Measurements from ENCODE around the gene PRR30. TPM values are rescaled to one million over a fixed set of nuclear protein-coding genes. Genes with fewer than 3 reads are reported as not detected.
"Not testable (repeated sequence)": the region's sequence is repeated elsewhere in the genome, so short reads cannot be mapped to it uniquely, and the experiment has no call there.

Gene PRR30
- not detected in 2 replicates for total RNA-seq (2012; rRNA removed)

DNA sequence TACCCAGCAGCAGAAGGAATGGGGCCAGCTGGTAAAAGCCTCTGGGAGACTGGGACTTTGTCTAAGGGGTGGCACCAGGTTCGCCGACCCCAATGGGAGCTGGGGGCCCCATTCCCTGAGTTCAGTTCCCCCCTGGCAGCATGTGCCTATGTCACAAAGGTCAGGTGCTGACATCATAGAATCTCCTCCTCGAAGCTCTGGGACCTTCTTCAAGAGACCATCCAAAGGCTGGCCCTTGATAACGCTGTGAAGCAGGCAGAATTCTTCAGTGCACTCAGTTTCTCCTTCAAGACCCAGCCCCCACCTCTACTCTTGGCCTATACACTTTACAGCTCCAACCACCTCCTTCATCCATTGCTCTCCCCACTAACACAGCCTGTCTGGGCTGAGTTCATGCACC lies at the start of gene PRR30:
PRR30 (minus strand) TSS at position 101 of the 400 bp plus-strand sequence. CDS start 1,081 bp downstream, outside the sequence.
- Histone ChIP-seq H3K4me1 (ENCODE audit: control insufficient read depth, insufficient read depth, low read length) (no peaks in the 10 kb centered on the region), H3K9me3 (replicated peaks; ENCODE audit: low read length) (peaks cover 5% of the 10 kb centered on the region), H3K4me2 (ENCODE audit: low read length) (no peak within 1 kb of the TSS)

DNA sequence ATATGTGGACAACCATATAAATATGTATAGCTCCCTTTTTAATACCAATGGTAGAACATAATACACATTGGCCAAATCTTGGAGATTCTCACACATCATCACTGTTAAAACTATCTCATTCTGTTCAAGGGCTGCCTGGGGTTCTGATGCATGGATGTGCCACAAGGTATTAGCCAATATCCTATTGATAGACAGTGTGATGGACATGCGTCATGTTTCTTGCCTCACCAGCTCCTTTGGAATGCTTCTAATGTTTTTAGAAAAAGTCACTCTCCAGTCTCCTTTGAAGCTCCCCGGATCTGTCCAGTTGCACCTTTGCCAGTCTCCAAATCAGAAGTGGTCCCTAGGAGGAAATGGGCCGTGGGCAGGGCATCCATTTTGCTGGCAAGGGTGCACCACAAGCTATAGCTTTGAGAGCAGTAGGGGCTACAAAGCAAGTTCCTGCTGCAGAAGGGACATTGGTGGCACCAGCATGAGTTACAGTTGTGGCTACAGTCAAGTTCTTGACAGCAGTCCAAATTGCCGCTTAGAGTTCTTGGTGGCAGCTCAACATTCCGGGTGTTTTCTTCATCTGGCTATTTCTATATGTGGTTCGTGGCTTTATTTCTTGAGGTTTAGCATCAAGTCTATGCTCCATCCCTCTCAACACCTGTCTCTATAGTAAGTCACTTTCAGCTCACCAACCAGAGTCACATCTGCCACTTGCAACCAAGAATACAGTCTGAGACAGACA lies 47.6 kb upstream of the PRR30 start:
- peaks cover 23% of the 10 kb centered on the region for H3K4me1 ChIP-seq (ENCODE audit: control insufficient read depth, insufficient read depth, low read length)
- H3K36me3 ChIP-seq (ENCODE audit: insufficient read depth, low read length): no peaks in the 10 kb centered on the region
- H3K9ac ChIP-seq (ENCODE audit: low read depth, low read length): no peak overlapping the region
- H3K9me3 ChIP-seq (replicated peaks; ENCODE audit: low read length): no peaks in the 10 kb centered on the region
- H3K4me3 ChIP-seq (ENCODE audit: low read length): no peak overlapping the region
- no peaks in the 10 kb centered on the region for H3K27me3 ChIP-seq (ENCODE audit: control insufficient read depth, insufficient read depth, low read length)
- H3K4me2 ChIP-seq (ENCODE audit: low read length): no peak overlapping the region

More for the DNA sequence above, at the start of gene PRR30:
- Histone ChIP-seq H3K4me3 (ENCODE audit: low read length) (no peak within 1 kb of the TSS), H3K36me3 (ENCODE audit: insufficient read depth, low read length) (no peaks in the 10 kb centered on the region), H3K9ac (ENCODE audit: low read depth, low read length) (no peak within 1 kb of the TSS), H3K27me3 (ENCODE audit: control insufficient read depth, insufficient read depth, low read length) (peaks cover 34% of the 10 kb centered on the region)

DNA sequence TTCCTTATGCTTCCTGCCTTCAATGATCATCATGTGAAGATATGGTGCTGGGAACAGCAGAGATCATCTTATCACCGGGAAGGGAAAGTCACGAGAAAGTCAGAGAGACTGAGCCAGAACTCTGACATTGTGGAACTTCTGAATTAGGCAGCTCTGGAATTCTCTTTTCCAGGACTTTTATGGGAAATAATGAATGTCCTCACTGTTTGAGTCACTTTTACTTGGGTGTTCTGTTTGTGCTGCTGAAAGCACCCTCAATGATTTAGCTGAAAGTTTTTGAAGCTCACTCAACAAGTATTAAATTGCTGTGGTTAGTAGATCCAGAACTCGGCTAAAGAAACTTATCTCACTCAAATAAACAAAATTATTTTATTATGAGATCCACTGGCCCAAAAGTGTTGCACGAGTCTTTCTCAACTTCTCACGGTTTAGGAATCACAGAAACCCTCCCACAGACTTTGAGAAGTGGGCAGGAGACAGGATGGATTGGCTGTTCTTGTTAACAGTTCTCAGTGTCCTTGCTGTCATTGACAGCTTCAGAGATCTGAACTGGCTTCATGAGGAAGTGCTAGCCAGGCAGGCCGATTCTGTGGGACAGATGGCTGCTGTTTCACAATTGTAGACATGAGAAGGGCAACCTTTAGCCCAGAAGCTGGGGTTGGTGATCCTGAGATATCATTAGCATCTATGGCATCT lies 46.3 kb upstream of the PRR30 start:
- Histone ChIP-seq H3K27me3 (ENCODE audit: control insufficient read depth, insufficient read depth, low read length) (no peaks in the 10 kb centered on the region), H3K4me3 (ENCODE audit: low read length) (peak overlapping the region; percentile 0), H3K4me2 (ENCODE audit: low read length) (peak overlapping the region; percentile 18), H3K9ac (ENCODE audit: low read depth, low read length) (no peak overlapping the region), H3K36me3 (ENCODE audit: insufficient read depth, low read length) (no peaks in the 10 kb centered on the region), H3K9me3 (replicated peaks; ENCODE audit: low read length) (no peaks in the 10 kb centered on the region), H3K4me1 (ENCODE audit: control insufficient read depth, insufficient read depth, low read length) (peaks cover 31% of the 10 kb centered on the region)

DNA sequence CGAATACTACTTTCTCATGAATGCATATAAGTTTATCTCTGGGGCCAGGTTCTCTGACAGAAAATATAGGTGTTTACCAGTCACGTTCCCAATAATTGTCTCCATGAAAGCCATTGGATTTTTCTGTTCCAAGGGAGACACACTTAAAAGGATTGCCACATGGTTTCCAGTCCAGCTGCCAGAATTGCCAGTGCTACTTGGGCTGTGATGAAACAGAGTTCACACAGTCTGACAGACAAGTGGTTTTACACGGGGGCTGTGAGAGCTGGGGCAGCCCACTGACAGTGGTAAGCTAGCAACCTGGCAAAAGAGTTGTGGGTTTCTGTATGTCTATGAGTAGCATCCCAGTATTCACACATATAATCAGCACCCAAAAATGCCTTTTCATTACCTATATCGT lies 44.9 kb upstream of the PRR30 start:
- Histone ChIP-seq H3K9ac (ENCODE audit: low read depth, low read length) (no peak overlapping the region), H3K9me3 (replicated peaks; ENCODE audit: low read length) (no peaks in the 10 kb centered on the region), H3K27me3 (ENCODE audit: control insufficient read depth, insufficient read depth, low read length) (no peaks in the 10 kb centered on the region), H3K4me2 (ENCODE audit: low read length) (no peak overlapping the region), H3K36me3 (ENCODE audit: insufficient read depth, low read length) (no peaks in the 10 kb centered on the region), H3K4me1 (ENCODE audit: control insufficient read depth, insufficient read depth, low read length) (peaks cover 39% of the 10 kb centered on the region), H3K4me3 (ENCODE audit: low read length) (no peak overlapping the region)

DNA sequence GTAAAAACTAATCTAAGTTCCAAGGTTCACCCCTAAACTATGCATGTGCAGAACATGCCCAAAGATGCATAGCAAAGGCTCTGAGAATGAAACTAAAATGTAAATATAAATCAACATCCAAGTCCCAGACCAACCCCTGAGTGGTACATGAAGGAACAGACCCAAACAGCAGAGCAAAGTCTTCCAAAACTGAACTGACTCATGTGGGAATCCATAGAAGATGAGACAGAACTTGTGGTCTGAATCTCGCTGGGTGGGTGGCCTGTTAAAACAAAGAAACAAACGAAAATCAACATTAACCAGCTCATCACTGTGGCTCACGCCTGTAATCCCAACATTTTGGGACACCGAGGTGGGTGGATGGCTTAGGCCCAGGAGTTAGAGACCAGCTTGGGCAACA lies 43.1 kb upstream of the PRR30 start:
- peaks cover 6% of the 10 kb centered on the region for H3K27me3 ChIP-seq (ENCODE audit: control insufficient read depth, insufficient read depth, low read length)
- H3K4me2 ChIP-seq (ENCODE audit: low read length): no peak overlapping the region
- no peak overlapping the region for H3K9ac ChIP-seq (ENCODE audit: low read depth, low read length)
- no peaks in the 10 kb centered on the region for H3K9me3 ChIP-seq (replicated peaks; ENCODE audit: low read length)
- H3K4me3 ChIP-seq (ENCODE audit: low read length): no peak overlapping the region
- H3K4me1 ChIP-seq (ENCODE audit: control insufficient read depth, insufficient read depth, low read length): peaks cover 39% of the 10 kb centered on the region
- H3K36me3 ChIP-seq (ENCODE audit: insufficient read depth, low read length): no peaks in the 10 kb centered on the region

DNA sequence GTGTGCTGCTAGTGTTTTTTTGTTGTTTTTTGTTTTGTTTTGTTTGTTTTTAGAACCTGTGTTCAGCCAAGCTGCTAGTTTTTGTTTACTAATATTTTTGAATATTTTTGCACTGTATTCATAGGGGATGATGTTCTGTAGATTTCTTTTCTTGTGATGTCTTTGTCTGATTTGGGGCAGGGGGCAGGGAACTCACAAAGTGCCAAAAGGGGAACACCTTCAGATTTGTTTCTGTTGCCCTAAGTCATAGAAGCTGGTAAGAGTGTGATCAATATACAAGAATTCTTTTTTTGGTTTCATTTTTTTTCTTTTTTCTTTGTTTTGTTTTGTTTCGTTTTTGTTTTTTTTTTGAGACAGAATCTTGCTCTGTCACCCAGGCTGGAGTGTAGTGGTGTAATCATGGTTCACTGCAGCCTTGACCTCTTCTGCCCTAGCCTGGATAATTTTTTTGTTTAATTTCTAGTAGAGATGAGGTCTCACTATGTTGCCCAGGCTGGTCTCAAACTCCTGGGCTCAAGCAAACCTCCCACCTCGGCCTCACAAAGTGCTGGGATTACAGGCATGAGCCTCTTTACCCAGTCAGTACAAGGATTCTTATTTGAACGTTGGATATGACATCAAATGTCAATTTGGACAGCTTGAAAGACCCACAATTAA lies 40.3 kb upstream of the PRR30 start:
- Histone ChIP-seq H3K9me3 (replicated peaks; ENCODE audit: low read length) (no peaks in the 10 kb centered on the region), H3K4me2 (ENCODE audit: low read length) (no peak overlapping the region), H3K27me3 (ENCODE audit: control insufficient read depth, insufficient read depth, low read length) (peaks cover 26% of the 10 kb centered on the region), H3K36me3 (ENCODE audit: insufficient read depth, low read length) (no peaks in the 10 kb centered on the region), H3K4me3 (ENCODE audit: low read length) (no peak overlapping the region), H3K4me1 (ENCODE audit: control insufficient read depth, insufficient read depth, low read length) (peaks cover 25% of the 10 kb centered on the region), H3K9ac (ENCODE audit: low read depth, low read length) (no peak overlapping the region)

DNA sequence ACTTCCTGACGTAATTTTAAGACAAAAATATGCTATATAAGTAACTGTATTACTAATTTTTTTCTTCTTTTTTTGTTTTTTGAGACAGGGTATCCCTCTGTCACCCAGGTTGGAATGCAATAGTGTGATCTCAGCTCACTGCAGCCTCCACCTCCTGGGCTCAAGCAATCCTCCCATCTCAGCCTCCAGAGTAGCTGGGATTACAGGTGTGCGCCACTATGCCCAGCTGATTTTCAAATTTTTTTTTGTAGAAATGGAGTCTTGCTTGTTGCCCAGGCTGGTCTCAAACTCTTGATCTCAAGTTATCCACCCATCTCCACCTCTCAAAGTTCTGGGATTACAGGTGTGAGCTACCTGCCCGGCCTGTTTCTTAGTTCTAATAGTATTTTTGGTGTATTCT lies 39.3 kb upstream of the PRR30 start:
- Histone ChIP-seq H3K4me1 (ENCODE audit: control insufficient read depth, insufficient read depth, low read length) (peaks cover 25% of the 10 kb centered on the region), H3K9me3 (replicated peaks; ENCODE audit: low read length) (no peaks in the 10 kb centered on the region), H3K4me2 (ENCODE audit: low read length) (no peak overlapping the region), H3K9ac (ENCODE audit: low read depth, low read length) (no peak overlapping the region), H3K36me3 (ENCODE audit: insufficient read depth, low read length) (no peaks in the 10 kb centered on the region), H3K4me3 (ENCODE audit: low read length) (no peak overlapping the region), H3K27me3 (ENCODE audit: control insufficient read depth, insufficient read depth, low read length) (peaks cover 36% of the 10 kb centered on the region)

DNA sequence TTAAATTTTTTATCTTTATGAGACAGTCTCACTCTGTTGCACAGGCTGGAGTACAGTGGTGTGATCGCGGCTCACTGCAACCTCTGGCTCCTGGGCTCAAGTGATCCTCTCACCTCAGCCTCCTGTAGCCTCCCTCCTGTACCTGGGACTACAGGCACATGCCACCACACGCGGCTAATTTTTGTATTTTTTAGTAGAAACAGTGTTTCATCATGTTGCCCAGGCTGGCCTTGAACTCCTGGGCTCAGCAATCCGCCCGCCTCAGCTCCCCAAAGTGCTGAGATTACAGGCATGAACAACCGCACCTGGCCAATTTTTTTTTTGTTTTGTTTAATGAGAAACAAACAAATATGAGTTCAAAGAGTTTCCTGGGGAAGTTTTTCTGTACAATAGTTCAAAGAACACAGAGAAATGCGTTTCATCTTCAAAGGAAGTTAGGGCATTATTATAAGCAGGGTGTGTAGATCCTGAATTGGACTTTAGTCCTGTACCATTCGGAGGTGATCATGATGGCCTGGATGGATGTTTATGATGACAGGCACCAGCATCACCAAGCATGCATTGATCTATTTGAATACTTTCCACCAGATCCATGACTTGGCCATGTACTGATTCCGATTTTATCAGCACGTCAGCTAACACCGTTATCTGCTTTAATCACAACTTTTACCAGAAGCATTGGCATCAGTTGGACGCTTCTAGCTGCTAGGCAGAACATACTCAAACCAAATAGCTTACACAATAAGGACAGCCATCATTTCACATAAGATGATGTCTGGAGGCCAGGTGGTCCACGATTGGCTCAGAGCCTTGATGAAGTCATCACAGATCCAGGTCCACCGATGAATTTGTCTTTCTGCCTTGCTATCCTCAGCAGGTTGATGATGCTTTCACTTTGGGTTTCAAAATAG lies 38.5 kb upstream of the PRR30 start:
- Histone ChIP-seq H3K27me3 (ENCODE audit: control insufficient read depth, insufficient read depth, low read length) (peaks cover 44% of the 10 kb centered on the region), H3K4me2 (ENCODE audit: low read length) (no peak overlapping the region), H3K36me3 (ENCODE audit: insufficient read depth, low read length) (no peaks in the 10 kb centered on the region), H3K4me1 (ENCODE audit: control insufficient read depth, insufficient read depth, low read length) (peaks cover 25% of the 10 kb centered on the region), H3K4me3 (ENCODE audit: low read length) (no peak overlapping the region), H3K9ac (ENCODE audit: low read depth, low read length) (no peak overlapping the region), H3K9me3 (replicated peaks; ENCODE audit: low read length) (no peaks in the 10 kb centered on the region)

DNA sequence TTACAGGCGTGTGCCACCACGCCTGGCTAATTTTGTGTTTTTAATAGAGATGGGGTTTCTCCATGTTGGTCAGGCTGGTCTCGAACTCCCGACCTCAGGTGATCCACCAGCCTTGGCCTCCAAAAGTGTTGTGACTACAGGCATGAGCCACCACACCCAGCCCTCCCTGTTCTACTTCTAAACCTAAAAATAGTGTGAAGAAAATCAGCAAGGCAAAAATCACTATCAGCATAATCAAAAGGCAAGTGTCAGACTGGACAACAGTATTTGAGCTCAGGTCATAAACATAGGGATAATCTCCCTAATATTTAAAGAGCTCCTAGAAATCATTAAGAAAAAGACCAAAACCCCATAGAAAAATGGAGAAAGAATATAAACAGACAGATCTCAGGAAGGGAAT lies 36.6 kb upstream of the PRR30 start:
- H3K4me3 ChIP-seq (ENCODE audit: low read length); H3K36me3 ChIP-seq (ENCODE audit: insufficient read depth, low read length); H3K9me3 ChIP-seq (replicated peaks; ENCODE audit: low read length); H3K9ac ChIP-seq (ENCODE audit: low read depth, low read length); H3K4me2 ChIP-seq (ENCODE audit: low read length): not testable (repeated sequence)
- Histone ChIP-seq H3K27me3 (ENCODE audit: control insufficient read depth, insufficient read depth, low read length) (peaks cover 57% of the 10 kb centered on the region), H3K4me1 (ENCODE audit: control insufficient read depth, insufficient read depth, low read length) (peaks cover 11% of the 10 kb centered on the region)

DNA sequence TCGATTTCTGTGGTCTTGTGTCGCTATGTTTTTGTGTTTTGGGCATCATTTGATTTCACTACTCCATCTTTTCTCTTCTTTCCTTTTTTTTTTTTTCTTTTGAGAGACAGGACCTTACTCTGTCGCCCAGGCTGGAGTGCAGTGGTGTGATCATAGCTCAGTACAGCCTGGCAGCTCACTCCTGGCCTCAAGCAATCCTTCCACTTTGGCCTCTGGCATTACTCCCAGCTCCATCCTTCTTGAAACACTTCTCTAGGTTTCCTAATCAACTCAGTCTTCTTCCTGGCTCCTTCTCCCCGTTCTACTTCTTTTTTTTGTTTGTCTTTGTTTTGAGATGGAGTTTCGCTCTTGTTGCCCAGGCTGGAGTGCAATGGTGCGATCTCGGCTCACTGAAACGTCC lies 36.1 kb upstream of the PRR30 start:
- H3K4me1 ChIP-seq (ENCODE audit: control insufficient read depth, insufficient read depth, low read length): peaks cover 7% of the 10 kb centered on the region
- H3K27me3 ChIP-seq (ENCODE audit: control insufficient read depth, insufficient read depth, low read length): peaks cover 62% of the 10 kb centered on the region
- no peak overlapping the region for H3K4me3 ChIP-seq (ENCODE audit: low read length)
- H3K9ac ChIP-seq (ENCODE audit: low read depth, low read length): no peak overlapping the region
- H3K4me2 ChIP-seq (ENCODE audit: low read length): no peak overlapping the region
- H3K9me3 ChIP-seq (replicated peaks; ENCODE audit: low read length): no peaks in the 10 kb centered on the region
- no peaks in the 10 kb centered on the region for H3K36me3 ChIP-seq (ENCODE audit: insufficient read depth, low read length)

DNA sequence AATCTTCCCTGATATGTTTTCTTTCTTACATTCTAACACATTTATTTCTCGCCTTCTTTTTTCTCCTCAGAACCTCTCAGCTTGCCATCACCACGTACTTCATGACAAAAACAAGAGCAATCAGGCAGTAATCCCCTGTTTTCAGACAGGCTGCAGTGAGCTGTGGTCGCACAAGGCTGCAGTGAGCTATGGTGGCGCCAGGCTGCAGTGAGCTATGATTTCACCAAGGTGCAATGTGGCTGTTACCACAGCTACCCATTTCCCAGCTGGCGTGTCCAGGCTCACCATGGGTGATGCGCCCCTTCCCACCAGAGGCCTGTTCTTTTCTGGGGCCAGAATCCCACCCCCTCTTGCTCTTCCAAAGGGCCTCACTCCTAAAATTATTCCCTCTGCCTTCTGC lies 35.4 kb upstream of the PRR30 start:
- H3K27me3 ChIP-seq (ENCODE audit: control insufficient read depth, insufficient read depth, low read length): peaks cover 65% of the 10 kb centered on the region
- peaks cover under 1% of the 10 kb centered on the region for H3K4me1 ChIP-seq (ENCODE audit: control insufficient read depth, insufficient read depth, low read length)
- H3K9me3 ChIP-seq (replicated peaks; ENCODE audit: low read length): no peaks in the 10 kb centered on the region

More for the DNA sequence above, 35.4 kb upstream of the PRR30 start:
- no peak overlapping the region for H3K9ac ChIP-seq (ENCODE audit: low read depth, low read length)
- no peak overlapping the region for H3K4me2 ChIP-seq (ENCODE audit: low read length)
- H3K4me3 ChIP-seq (ENCODE audit: low read length): no peak overlapping the region
- no peaks in the 10 kb centered on the region for H3K36me3 ChIP-seq (ENCODE audit: insufficient read depth, low read length)
